DOHH2 (cell line): ENCODE results near the gene VTN.

Experiments used
- H3F3A ChIP-seq: fragments of 200-600 bp; sonication (generic), shearing (Covaris generic); 2 replicates; pipeline ENCODE4 v1.6.0; 2016; ENCODE audit warnings: antibody characterized with exemption, mild to moderate bottlenecking; ENCODE audit not compliant: control insufficient read depth, insufficient read depth
- H3K27ac ChIP-seq: fragments of 200-600 bp; sonication (generic); 2 replicates; pipeline ENCODE4 v1.5.1; 2014; ENCODE audit warnings: low read depth, mild to moderate bottlenecking, low read length, moderate library complexity
- H3K27me3 ChIP-seq: fragments of 200-600 bp; sonication (generic); 2 replicates; pipeline ENCODE4 v1.6.1; 2014; ENCODE audit warnings: mild to moderate bottlenecking, low read length, mixed read lengths; ENCODE audit not compliant: control insufficient read depth
- H3K36me3 ChIP-seq: fragments of 200-600 bp; sonication (generic); 2 replicates; pipeline ENCODE4 v1.6.1; 2014; ENCODE audit warnings: mild to moderate bottlenecking, low read length, moderate library complexity, mixed read lengths; ENCODE audit not compliant: control insufficient read depth
- H3K4me1 ChIP-seq: fragments of 200-600 bp; sonication (generic); 2 replicates; pipeline ENCODE4 v1.6.1; 2014; ENCODE audit warnings: mild to moderate bottlenecking, low read length, mixed read lengths; ENCODE audit not compliant: control insufficient read depth
- H3K4me2 ChIP-seq: fragments of 200-600 bp; sonication (generic); 2 replicates; pipeline ENCODE4 v1.6.0; 2014; ENCODE audit warnings: mild to moderate bottlenecking, low read length, moderate library complexity
- H3K4me3 ChIP-seq: fragments of 200-600 bp; sonication (generic); 2 replicates; pipeline ENCODE4 v1.5.1; 2014; ENCODE audit warnings: mild to moderate bottlenecking, low read length, mixed read lengths
- H3K79me2 ChIP-seq: fragments of 200-600 bp; sonication (generic); 2 replicates; pipeline ENCODE4 v1.6.1; 2014; ENCODE audit warnings: mild to moderate bottlenecking, low read length, mixed read lengths; ENCODE audit not compliant: control insufficient read depth
- H3K9me2 ChIP-seq: fragments of 200-600 bp; sonication (generic); replicated peaks from 2 replicates; pipeline ENCODE4 v1.6.1; 2014; ENCODE audit warnings: mild to moderate bottlenecking, low read length, mixed read lengths; ENCODE audit not compliant: control insufficient read depth
- H3K9me3 ChIP-seq: fragments of 200-600 bp; sonication (generic); 2 replicates; pipeline ENCODE4 v1.6.1; 2014; ENCODE audit warnings: antibody characterized with exemption, low read length, mixed read lengths; ENCODE audit not compliant: control insufficient read depth, insufficient read depth
- H4K20me1 ChIP-seq: fragments of 200-600 bp; sonication (generic); 2 replicates; pipeline ENCODE4 v1.6.0; 2014; ENCODE audit warnings: low read depth, mild to moderate bottlenecking, antibody characterized with exemption, low read length, moderate library complexity; ENCODE audit not compliant: control insufficient read depth, insufficient read depth
- CTCF ChIP-seq: fragments of 200-600 bp; sonication (generic); IDR thresholded peaks from one replicate; pipeline ENCODE4 v1.5.1; 2014; ENCODE audit warnings: antibody characterized with exemption, mild to moderate bottlenecking, low read depth, low read length; ENCODE audit not compliant: poor library complexity, severe bottlenecking
- EZH2phosphoT487 ChIP-seq: fragments of 200-600 bp; sonication (generic); IDR thresholded peaks from 2 replicates; pipeline ENCODE4 v1.6.1; 2017; ENCODE audit warnings: borderline replicate concordance, mild to moderate bottlenecking, antibody characterized with exemption, low read length, moderate library complexity, mixed read lengths

Gene VTN

GRCh38 chr17:28397687-28398279, 27.7 kb upstream of the VTN start:
- Histone ChIP-seq H3F3A (no peaks in the 10 kb centered on the region), H3K27ac (no peak overlapping the region), H4K20me1 (no peaks in the 10 kb centered on the region), H3K9me2 (no peaks in the 10 kb centered on the region), H3K27me3 (no peaks in the 10 kb centered on the region), H3K36me3 (peaks cover 4% of the 10 kb centered on the region; the same call in 1 of the 2 replicates), H3K4me3 (no peak overlapping the region), H3K4me1 (0 out of 2 replicates have a peak, but pooled peaks cover 3% of the 10 kb centered on the region), H3K79me2 (no peaks in the 10 kb centered on the region), H3K4me2 (no peak overlapping the region), H3K9me3 (no peaks in the 10 kb centered on the region)
- TF ChIP-seq EZH2phosphoT487 (no peak), CTCF (no peak)

- H3K79me2 ChIP-seq: no peaks in the 10 kb centered on the region
- H3K27ac ChIP-seq: no peak overlapping the region
- H3K4me2 ChIP-seq: no peak overlapping the region
- no peak for TF ChIP-seq EZH2phosphoT487
- TF ChIP-seq CTCF: no peak
- no peaks in the 10 kb centered on the region for H3K27me3 ChIP-seq
- H3K4me3 ChIP-seq: no peak overlapping the region
- H3K36me3 ChIP-seq: peaks cover 4% of the 10 kb centered on the region; the same call in 1 of the 2 replicates
- H3F3A ChIP-seq: no peaks in the 10 kb centered on the region
- H3K9me2 ChIP-seq: no peaks in the 10 kb centered on the region
- 0 out of 2 replicates have a peak, but pooled peaks cover 3% of the 10 kb centered on the region for H3K4me1 ChIP-seq
- no peaks in the 10 kb centered on the region for H4K20me1 ChIP-seq
- H3K9me3 ChIP-seq: no peaks in the 10 kb centered on the region
Measured at GRCh38 chr17:28397275-28397674, 27.2 kb upstream of the VTN start.

GRCh38 chr17:28396635-28397239, 26.6 kb upstream of the VTN start:
- Histone ChIP-seq H3K4me2 (no peak overlapping the region), H3K27ac (no peak overlapping the region), H3F3A (no peaks in the 10 kb centered on the region), H3K79me2 (no peaks in the 10 kb centered on the region), H3K9me3 (no peaks in the 10 kb centered on the region), H3K27me3 (no peaks in the 10 kb centered on the region), H4K20me1 (no peaks in the 10 kb centered on the region), H3K4me3 (no peak overlapping the region), H3K36me3 (peaks cover 4% of the 10 kb centered on the region; the same call in 1 of the 2 replicates), H3K9me2 (no peaks in the 10 kb centered on the region), H3K4me1 (no peaks in the 10 kb centered on the region)
- no peak for TF ChIP-seq CTCF
- TF ChIP-seq EZH2phosphoT487: no peak
